HG03432 (cell line): Measurements from ENCODE around the gene COL27A1.

Experiments used
- ATAC-seq: cut with Tn5 transposase; IDR thresholded peaks from one replicate; pipeline ENCODE4 v1.9.1; 2021; ENCODE audit warnings: mild to moderate bottlenecking, moderate library complexity; ENCODE audit not compliant: unreplicated experiment

The COL27A1 gene

GRCh38 chr9:114166103-114166470 lies 10.8 kb downstream of the COL27A1 start:
- ATAC-seq, result no peak

- ATAC-seq, result no peak
These were observed 11.6 kb downstream of the COL27A1 start for GRCh38 chr9:114166614-114167572.

GRCh38 chr9:114167591-114168091 lies 12.3 kb downstream of the COL27A1 start:
- ATAC-seq, result no peak

GRCh38 chr9:114168281-114169028 lies 13.1 kb downstream of the COL27A1 start:
- no peak for ATAC-seq

- no peak for ATAC-seq
These were observed 14.0 kb downstream of the COL27A1 start for GRCh38 chr9:114169029-114169951.

- no peak for ATAC-seq
These were observed 14.8 kb downstream of the COL27A1 start for GRCh38 chr9:114169952-114170770.

- no peak for ATAC-seq
These were observed 15.6 kb downstream of the COL27A1 start for GRCh38 chr9:114170771-114171461.

- no peak for ATAC-seq
These were observed 16.2 kb downstream of the COL27A1 start for GRCh38 chr9:114171500-114171899.

GRCh38 chr9:114172981-114173833 lies 17.9 kb downstream of the COL27A1 start:
- ATAC-seq, result no peak

- ATAC-seq, result no peak
These were observed 19.2 kb downstream of the COL27A1 start for GRCh38 chr9:114174557-114174875.

GRCh38 chr9:114174876-114175771 lies 19.8 kb downstream of the COL27A1 start:
- no peak for ATAC-seq

GRCh38 chr9:114176624-114177291 lies 21.4 kb downstream of the COL27A1 start:
- ATAC-seq, result no peak

- no peak for ATAC-seq
These were observed 22.2 kb downstream of the COL27A1 start for GRCh38 chr9:114177423-114178064.

GRCh38 chr9:114178076-114178475 lies 22.7 kb downstream of the COL27A1 start:
- no peak for ATAC-seq

- ATAC-seq, result no peak
These were observed 23.6 kb downstream of the COL27A1 start for GRCh38 chr9:114178756-114179450.

GRCh38 chr9:114179516-114179915 lies 24.2 kb downstream of the COL27A1 start:
- no peak for ATAC-seq
